Mononuclear cell (primary cell): Measurements from ENCODE around the gene DIO3. TPM values are rescaled to one million over a fixed set of nuclear protein-coding genes. Genes with fewer than 3 reads are reported as not detected.

Source experiments
- H3K27me3 ChIP-seq: 2 replicates; pipeline ENCODE4 v1.6.0; 2011; ENCODE audit warnings: low read length, control low read depth; ENCODE audit not compliant: insufficient read depth
- H3K4me1 ChIP-seq: 2 replicates; pipeline ENCODE4 v1.5.1; 2011; ENCODE audit warnings: mild to moderate bottlenecking, low read length, control low read depth; ENCODE audit not compliant: insufficient read depth
- H3K4me3 ChIP-seq: 2 replicates; pipeline ENCODE4 v1.5.1; 2011; ENCODE audit warnings: mild to moderate bottlenecking, low read length, moderate library complexity
- H3K9me3 ChIP-seq: 2 replicates; pipeline ENCODE4 v1.5.1; 2011; ENCODE audit warnings: low read depth, mild to moderate bottlenecking, control low read depth, low read length
- total RNA-seq: library from RNA; depleted of rRNA; stranded (reverse); fragments of >200 nt; gene quantifications from one replicate; pipeline ENCODE4 v1.2.3, GENCODE V29; 2012

Gene DIO3
- total RNA-seq, 1 donor: not detected

DNA sequence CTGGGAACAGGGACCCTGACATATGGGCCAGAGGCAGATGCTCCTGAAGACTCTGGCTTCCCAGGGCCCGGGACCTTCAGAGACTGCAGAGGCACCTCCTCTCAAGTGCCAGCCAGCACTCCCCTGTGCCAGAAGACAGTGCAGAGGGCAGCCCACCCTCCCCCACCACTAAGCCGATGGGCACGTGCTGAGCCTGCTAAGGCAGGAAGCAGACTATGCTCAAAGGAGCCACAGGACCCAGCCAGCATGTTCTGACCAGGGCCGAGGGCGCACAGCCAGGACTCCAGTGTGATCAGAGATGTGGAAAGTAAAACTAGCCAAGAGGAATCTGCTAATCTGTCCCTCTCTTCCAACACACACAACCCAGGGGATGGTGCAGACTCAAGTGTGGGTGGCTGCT is 29.8 kb downstream of the DIO3 start:
- Histone ChIP-seq H3K9me3 (no peaks in the 10 kb centered on the region), H3K27me3 (no peaks in the 10 kb centered on the region), H3K4me1 (peaks cover 1% of the 10 kb centered on the region), H3K4me3 (no peak overlapping the region)

GRCh38 chr14:101591582-101591981 is 30.3 kb downstream of the DIO3 start:
- no peak overlapping the region for H3K4me3 ChIP-seq
- peaks cover 6% of the 10 kb centered on the region for H3K4me1 ChIP-seq
- no peaks in the 10 kb centered on the region for H3K27me3 ChIP-seq
- H3K9me3 ChIP-seq: no peaks in the 10 kb centered on the region

- H3K4me3 ChIP-seq: no peak overlapping the region
- H3K4me1 ChIP-seq: peaks cover 14% of the 10 kb centered on the region
- H3K27me3 ChIP-seq: no peaks in the 10 kb centered on the region
- H3K9me3 ChIP-seq: no peaks in the 10 kb centered on the region
These were observed 32.3 kb downstream of the DIO3 start for GRCh38 chr14:101593411-101594238.

DNA sequence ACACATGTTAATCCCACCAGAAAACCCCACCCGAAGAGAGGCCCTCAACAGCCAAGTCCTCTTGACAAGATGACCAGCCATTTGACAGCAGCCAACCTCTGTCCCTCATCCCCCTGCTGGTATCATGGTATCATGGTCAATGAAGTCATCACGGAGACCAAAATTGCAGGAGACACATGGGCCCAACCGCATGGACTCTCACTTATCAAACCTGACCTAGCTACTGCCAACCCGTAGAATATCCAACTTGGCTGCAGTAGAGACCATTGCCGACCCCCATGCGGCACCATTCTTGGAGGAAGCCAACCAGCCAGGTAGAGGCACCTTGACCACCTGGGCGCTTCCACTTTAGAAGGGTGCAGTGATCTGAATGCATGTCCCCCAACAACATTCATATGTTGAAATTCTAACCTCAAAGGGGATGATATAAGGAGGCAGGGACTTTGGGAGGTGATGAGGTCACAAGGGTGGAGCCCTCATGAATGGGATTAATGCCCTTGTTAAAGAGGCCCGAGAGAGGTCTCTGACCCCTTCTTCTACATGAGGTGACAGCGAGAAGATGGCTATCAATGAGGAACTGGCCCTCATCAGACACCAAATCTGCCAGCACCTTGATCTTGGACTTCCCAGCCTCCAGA is 33.3 kb downstream of the DIO3 start:
- Histone ChIP-seq H3K4me1 (peaks cover 14% of the 10 kb centered on the region), H3K9me3 (no peaks in the 10 kb centered on the region), H3K4me3 (no peak overlapping the region), H3K27me3 (no peaks in the 10 kb centered on the region)

DNA sequence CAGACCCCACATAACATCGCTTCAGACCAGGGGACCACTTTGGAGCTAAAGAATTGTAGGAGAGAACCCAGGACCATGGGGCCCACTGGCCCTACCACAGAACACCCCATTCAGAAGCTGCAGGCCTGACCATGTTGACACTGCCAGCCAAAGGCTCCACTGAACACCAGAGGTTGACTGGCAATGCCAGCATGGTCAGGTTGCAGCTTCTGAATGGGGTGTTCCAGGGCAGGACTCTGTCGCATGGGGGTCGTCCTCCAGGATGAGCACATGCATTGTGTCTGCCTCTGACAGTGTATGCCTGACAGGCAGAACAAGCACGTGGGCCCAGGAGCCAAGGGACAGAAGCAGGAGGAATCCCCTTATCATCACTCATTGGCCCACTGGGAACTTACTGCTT is 34.1 kb downstream of the DIO3 start:
- no peaks in the 10 kb centered on the region for H3K9me3 ChIP-seq
- H3K4me1 ChIP-seq: peaks cover 14% of the 10 kb centered on the region
- H3K27me3 ChIP-seq: no peaks in the 10 kb centered on the region
- no peak overlapping the region for H3K4me3 ChIP-seq

GRCh38 chr14:101595887-101596721 is 34.8 kb downstream of the DIO3 start:
- peaks cover 14% of the 10 kb centered on the region for H3K4me1 ChIP-seq
- no peak overlapping the region for H3K4me3 ChIP-seq
- no peaks in the 10 kb centered on the region for H3K27me3 ChIP-seq
- no peaks in the 10 kb centered on the region for H3K9me3 ChIP-seq

DNA sequence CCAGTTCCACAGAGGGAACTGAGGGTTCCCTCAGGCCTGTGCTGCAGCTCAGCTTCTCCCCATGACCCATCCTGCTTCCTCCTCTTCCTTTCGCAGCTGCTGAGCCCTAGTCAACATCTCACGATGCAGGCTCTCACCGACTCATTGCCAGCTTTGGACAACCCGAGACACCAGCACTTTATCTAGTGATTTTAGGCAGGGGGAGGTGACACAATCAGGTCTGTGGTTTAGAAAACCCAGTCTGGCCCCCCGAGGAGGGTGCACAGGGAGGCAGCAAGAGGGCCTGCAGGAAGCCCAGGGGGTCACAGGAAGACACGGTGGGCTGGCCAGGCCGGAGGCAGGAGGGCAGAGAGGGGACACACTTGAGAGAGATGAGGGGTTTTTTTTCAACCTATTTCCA is 35.4 kb downstream of the DIO3 start:
- no peaks in the 10 kb centered on the region for H3K27me3 ChIP-seq

DNA sequence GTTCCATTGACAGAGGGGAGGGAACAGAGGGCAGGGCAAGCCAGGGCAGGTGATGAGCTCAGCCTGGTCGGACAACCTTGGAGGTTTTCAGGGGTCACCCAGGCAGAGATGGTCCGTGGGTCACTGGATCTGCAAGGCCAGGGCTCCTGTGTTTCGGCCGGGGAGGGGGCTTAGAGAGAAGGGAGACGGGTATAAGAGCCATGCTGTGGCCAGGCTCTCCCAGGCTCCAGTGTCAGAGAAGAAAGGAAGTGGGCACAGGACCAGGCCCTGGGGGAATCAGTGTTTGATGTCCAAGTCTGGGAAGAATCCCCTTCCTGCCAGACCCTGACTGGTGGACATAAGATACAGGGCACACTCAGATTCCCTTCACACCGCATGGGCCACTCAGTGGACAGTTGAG is 36.9 kb downstream of the DIO3 start:
- H3K9me3 ChIP-seq: no peaks in the 10 kb centered on the region
- H3K4me3 ChIP-seq: no peak overlapping the region
- H3K4me1 ChIP-seq: peaks cover 14% of the 10 kb centered on the region
- H3K27me3 ChIP-seq: no peaks in the 10 kb centered on the region

More for the DNA sequence above, 35.4 kb downstream of the DIO3 start:
- no peaks in the 10 kb centered on the region for H3K9me3 ChIP-seq
- peaks cover 14% of the 10 kb centered on the region for H3K4me1 ChIP-seq
- no peak overlapping the region for H3K4me3 ChIP-seq

DNA sequence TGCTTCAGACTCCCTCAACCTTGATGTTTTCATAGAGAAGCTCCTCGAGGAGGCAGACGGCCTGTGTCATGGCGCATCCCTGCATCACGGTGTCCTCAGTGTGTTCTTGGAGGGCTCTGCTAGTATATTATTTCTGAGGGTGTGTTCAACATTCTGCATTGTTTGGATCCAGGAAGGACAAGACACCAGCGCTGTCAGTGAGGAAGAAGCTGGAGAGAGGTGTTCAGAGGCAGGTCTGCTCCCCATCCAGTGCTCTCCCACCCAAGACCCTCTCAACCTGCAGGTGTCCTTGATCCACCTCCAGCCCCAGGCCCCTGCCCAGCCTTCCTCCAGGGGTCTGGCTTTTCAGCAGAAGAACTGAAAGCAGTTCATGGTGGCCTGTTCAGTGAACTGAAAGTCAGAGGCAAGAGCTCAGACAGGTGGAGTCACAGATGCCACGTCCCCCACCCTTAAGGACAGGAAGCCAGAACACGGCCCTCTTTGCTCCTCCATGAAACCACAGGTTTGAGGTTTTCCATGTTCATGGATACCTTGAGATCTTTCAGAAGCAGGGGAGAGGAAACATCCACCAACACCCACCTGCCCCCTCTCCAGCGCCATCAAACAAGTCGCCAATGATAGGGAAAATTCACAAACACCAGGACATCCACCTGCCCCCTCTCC is 37.4 kb downstream of the DIO3 start:
- Histone ChIP-seq H3K9me3 (no peaks in the 10 kb centered on the region), H3K27me3 (no peaks in the 10 kb centered on the region), H3K4me3 (no peak overlapping the region), H3K4me1 (peaks cover 14% of the 10 kb centered on the region)

DNA sequence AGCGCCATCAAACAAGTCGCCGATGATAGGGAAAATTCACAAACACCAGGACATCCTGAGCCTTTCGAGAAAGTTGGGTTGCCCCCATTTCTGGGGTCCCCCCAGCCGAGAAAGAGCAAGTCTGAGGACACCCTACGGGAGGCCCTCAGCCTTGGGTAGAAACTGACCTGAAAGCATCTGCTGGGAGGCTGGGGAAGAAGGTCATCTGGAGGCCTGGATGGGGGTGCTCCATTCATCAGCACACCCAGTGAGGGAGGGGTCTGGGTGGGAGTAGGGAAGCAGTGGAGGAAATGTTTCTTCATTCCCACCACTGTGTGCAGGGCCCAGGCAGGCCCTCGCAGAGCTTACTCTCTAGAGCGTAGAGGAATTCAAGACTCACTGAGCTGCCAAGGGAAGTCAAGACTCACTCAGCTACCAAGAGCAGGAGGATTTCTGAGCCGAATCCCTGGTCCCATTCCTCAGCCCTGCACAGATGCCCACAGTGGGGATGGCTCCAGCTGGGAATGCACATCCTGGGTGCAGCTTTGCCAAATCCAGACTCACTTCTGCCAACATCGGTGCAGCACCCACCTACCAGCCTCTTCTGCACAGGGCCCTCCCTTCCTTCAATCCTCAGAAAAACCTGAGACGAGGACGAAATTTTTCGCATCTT is 38.1 kb downstream of the DIO3 start:
- Histone ChIP-seq H3K27me3 (no peaks in the 10 kb centered on the region), H3K4me3 (no peak overlapping the region), H3K9me3 (no peaks in the 10 kb centered on the region), H3K4me1 (peaks cover 14% of the 10 kb centered on the region)

DNA sequence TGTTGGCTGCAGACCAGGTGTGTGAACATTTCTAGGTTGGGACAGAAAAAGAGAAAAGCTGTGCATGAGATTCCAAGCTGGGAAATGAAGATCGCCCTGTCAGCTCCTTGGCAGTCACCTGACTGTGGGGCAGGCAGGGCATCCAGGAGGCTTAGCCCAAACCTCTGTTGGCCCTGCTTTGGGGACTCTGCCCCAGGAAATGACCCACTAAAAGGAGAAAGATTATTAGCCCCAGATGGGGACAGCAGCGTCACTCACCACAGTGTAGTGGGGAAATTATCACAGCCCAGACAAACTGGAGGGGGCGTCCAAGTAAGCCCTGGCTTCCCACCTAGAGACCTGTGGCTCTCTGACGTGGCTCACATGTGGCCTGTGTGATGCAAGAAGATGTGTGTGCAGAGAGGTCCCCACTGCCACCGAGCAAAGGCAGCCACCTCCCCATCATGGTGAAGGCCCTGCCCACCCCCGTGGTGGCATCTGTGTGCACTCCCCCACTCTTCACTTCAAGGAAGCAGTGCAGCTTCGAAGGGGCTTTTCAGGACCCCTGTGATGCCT is 39.1 kb downstream of the DIO3 start:
- H3K4me3 ChIP-seq: no peak overlapping the region
- no peaks in the 10 kb centered on the region for H3K9me3 ChIP-seq
- H3K4me1 ChIP-seq: peaks cover 14% of the 10 kb centered on the region
- no peaks in the 10 kb centered on the region for H3K27me3 ChIP-seq

DNA sequence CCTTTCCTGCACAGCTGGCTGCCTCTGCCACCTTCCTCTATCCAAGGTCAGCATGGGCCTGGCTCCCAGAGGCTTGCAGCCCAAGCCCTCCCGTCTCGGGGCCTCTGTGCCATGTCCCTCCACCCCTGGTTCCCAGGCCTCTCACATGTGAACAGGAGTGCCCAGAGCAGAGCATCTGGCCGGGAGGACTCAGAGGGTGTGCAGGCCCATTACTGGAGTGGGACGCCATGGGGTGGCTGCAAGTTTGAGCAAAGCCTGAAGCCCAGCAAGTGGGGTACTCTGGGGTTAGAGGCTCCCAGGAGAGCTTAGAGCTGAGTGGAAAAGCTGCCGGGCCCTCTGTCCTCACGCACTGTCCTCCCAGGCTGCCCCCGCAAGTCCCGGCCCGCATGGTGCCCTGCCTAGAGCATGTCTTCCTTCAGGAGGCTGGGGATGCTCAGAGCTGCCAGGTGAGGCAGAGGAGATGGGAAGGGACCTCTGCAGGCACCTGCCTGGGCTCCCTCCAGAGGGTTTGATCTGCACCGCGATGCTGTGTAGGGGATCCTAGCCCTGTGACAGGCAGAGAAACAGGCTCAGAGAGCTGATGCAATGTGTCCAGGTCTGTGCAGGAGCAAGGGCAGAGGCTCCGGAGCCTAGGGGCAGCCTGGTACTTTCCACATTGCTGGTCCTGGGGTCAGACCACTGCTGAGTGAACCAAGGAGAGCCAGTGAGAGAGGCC is 39.8 kb downstream of the DIO3 start:
- H3K27me3 ChIP-seq: no peaks in the 10 kb centered on the region
- peaks cover 13% of the 10 kb centered on the region for H3K4me1 ChIP-seq
- H3K4me3 ChIP-seq: no peak overlapping the region
- no peaks in the 10 kb centered on the region for H3K9me3 ChIP-seq

DNA sequence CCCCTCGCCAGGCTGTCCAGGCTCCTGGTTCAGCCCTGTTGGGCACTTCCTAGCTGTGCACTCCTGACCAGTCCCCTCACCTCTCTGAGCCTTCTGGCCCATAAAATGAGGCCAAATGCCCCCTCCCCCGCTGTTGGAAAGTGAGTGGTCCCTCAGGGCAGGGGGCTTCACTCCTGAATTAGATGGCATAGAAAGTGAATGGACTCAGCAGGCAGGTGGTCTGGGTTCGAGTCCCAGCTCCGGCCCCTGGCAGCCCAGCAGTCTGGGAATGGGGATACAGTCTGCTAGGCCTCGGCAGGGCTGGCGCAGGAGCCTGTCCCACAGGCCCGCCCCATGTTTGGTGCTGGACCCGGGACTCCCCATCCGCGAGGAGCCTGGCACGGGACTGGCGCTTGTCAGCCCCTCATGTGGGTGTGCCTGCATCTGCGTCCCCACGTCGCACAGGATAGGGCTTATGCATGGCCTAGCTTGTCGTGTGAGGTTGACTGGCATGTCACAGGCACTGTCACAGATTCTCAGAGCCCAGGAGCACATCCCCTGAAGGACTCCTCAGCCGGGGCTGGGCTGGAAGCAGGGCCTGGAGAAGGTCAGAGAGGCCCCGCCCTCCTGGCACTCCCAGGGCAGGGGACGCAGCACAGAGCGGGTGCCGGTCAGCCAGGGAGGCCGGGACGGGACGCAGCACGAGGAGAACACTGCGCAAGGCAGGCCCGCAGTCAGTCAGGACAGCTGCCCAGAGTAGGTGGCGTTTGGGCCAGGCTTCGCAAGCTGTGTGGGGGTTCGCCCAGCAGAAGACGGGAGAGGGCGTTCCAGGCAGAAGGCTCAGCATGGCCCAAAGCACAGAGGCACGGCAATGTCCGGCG is 40.5 kb downstream of the DIO3 start:
- no peaks in the 10 kb centered on the region for H3K27me3 ChIP-seq
- no peaks in the 10 kb centered on the region for H3K9me3 ChIP-seq
- H3K4me1 ChIP-seq: peaks cover 5% of the 10 kb centered on the region

More for the DNA sequence above, 40.5 kb downstream of the DIO3 start:
- H3K4me3 ChIP-seq: no peak overlapping the region
